ENCODE measurements around the gene ATP9A. TPM values are rescaled to one million over a fixed set of nuclear protein-coding genes. Genes with fewer than 3 reads are reported as not detected.

Gene ATP9A
- total RNA-seq, 1 experiment from 2014 or later = 16.8 TPM

DNA sequence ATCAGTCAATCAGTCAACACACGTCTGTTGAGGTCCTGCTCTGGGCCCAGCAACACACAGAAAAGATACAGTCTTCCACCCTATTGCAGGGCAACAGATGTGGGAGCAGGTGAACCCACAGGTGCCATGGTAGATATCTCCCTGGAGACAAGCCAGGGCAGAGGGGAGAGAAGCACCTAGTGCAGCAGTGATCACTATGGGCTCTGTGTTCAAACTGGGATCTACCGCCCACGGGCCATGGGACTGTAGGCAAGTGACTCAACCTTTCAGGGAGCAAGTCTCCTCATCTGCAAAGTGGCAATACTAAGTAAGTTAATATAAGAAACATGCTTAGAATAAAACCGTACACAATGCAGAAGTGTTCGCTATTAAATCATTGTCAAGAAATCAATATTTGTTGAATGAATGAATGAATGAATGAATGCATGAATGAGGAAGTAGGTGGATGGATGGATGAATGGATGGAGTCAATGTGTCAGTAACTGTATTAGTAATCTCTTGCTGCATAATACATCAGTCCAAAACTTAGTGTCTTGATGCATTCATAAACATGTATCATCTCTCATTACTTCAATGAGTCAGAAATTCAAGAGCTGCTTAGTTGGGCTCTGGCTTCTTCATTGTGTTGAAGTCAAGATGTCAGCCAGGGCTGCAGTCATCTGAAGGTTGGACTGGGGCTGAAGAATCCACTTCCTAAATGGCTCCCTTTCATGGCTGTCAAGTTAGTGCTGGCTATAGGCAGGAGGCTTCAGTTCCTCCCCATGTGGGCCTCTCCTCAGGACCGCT is 193.7 kb downstream of the ATP9A start (continued):
- TF ChIP-seq, protein P1, sequence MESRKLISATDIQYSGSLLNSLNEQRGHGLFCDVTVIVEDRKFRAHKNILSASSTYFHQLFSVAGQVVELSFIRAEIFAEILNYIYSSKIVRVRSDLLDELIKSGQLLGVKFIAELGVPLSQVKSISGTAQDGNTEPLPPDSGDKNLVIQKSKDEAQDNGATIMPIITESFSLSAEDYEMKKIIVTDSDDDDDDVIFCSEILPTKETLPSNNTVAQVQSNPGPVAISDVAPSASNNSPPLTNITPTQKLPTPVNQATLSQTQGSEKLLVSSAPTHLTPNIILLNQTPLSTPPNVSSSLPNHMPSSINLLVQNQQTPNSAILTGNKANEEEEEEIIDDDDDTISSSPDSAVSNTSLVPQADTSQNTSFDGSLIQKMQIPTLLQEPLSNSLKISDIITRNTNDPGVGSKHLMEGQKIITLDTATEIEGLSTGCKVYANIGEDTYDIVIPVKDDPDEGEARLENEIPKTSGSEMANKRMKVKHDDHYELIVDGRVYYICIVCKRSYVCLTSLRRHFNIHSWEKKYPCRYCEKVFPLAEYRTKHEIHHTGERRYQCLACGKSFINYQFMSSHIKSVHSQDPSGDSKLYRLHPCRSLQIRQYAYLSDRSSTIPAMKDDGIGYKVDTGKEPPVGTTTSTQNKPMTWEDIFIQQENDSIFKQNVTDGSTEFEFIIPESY (IDR thresholded peaks at IDR 0.05; ENCODE audit: extremely low read depth, insufficient replicate concordance, low read length) = no peak
- TF ChIP-seq POLR2AphosphoS5 (IDR thresholded peaks at IDR 0.05; ENCODE audit: low read depth, low read length) = no peak
- no peak for TF ChIP-seq EZH2 (IDR thresholded peaks at IDR 0.05)
- no peak for TF ChIP-seq EZH2phosphoT487 (IDR thresholded peaks at IDR 0.05; ENCODE audit: borderline replicate concordance)
- TF ChIP-seq ZNF274 (IDR thresholded peaks at IDR 0.05; ENCODE audit: low read depth, low read length) = no peak
- TF ChIP-seq ZFX (IDR thresholded peaks at IDR 0.05) = no peak
- no peak for TF ChIP-seq SP1 (IDR thresholded peaks at IDR 0.05; ENCODE audit: low read depth)
- no peak for TF ChIP-seq SIN3A (IDR thresholded peaks at IDR 0.05; ENCODE audit: low read depth)
- TF ChIP-seq ELF1 (IDR thresholded peaks at IDR 0.05; ENCODE audit: borderline replicate concordance, low read depth) = no peak
- TF ChIP-seq EGR1 (IDR thresholded peaks at IDR 0.05; ENCODE audit: low read depth) = no peak
- no peak for TF ChIP-seq TCF7L2 (IDR thresholded peaks at IDR 0.05; ENCODE audit: borderline replicate concordance, extremely low read depth, insufficient read depth, insufficient read length)
- TF ChIP-seq CTCF (IDR thresholded peaks at IDR 0.05 in 2 of 3, conservative IDR thresholded peaks at IDR 0.05 in 1 of 3; ENCODE audit: borderline replicate concordance in 1 of 3, insufficient read depth in 1 of 3, low read depth in 2 of 3, low read length in 2 of 3) = no peak
- no peak for TF ChIP-seq SRF (IDR thresholded peaks at IDR 0.05; ENCODE audit: low read depth)

Data from HCT116 (cell line).